Dermis blood vessel endothelial cell (primary cell): ENCODE data around the gene MXI1. TPM values are rescaled to one million over a fixed set of nuclear protein-coding genes. Genes with fewer than 3 reads are reported as not detected.

Source experiments
- DNase-seq: peaks from one replicate; pipeline ENCODE4 v3.0.0; 2010
- total RNA-seq: library from RNA; depleted of rRNA; stranded (reverse); fragments of >200 nt; gene quantifications from 2 replicates; pipeline ENCODE4 v1.2.3, GENCODE V29; 2014

MXI1 gene
- total RNA-seq, 1 donor from 2014 or later: 9.5 TPM

GRCh38 chr10:110278562-110279406 lies 71.4 kb downstream of the MXI1 start:
- no peak for DNase-seq

- peak; percentile 82 for DNase-seq
Measured at GRCh38 chr10:110279407-110279986, 72.1 kb downstream of the MXI1 start.

- DNase-seq: no peak
Measured at GRCh38 chr10:110284262-110284661, 76.9 kb downstream of the MXI1 start.

- DNase-seq: no peak
Measured at GRCh38 chr10:110285501-110285900, 78.1 kb downstream of the MXI1 start.

GRCh38 chr10:110286841-110287240 lies 79.4 kb downstream of the MXI1 start:
- DNase-seq: no peak

GRCh38 chr10:110296966-110297365 lies 89.6 kb downstream of the MXI1 start:
- no peak for DNase-seq

- DNase-seq: no peak
Measured at GRCh38 chr10:110300486-110300986, 93.1 kb downstream of the MXI1 start.

- no peak for DNase-seq
Measured at GRCh38 chr10:110303681-110304080, 96.3 kb downstream of the MXI1 start.

- no peak for DNase-seq
Measured at GRCh38 chr10:110304394-110304779, 97.0 kb downstream of the MXI1 start.

- peak; percentile 99 for DNase-seq
Measured at GRCh38 chr10:110304780-110305421, 97.5 kb downstream of the MXI1 start, which contains the start of gene SMNDC1. Gene SMNDC1 (minus strand): TSS chr10:110304920. CDS start chr10:110303587, 1,333 bp downstream.

GRCh38 chr10:110305767-110306451 lies 98.5 kb downstream of the MXI1 start:
- peak; percentile 97 for DNase-seq

GRCh38 chr10:110306452-110306768 lies 99.0 kb downstream of the MXI1 start:
- no peak for DNase-seq

- peak; percentile 70 for DNase-seq
Measured at GRCh38 chr10:110307805-110308204, 100.4 kb downstream of the MXI1 start.

GRCh38 chr10:110310741-110311140 lies 103.3 kb downstream of the MXI1 start:
- DNase-seq: peak; percentile 91

GRCh38 chr10:110311357-110311949 lies 104.0 kb downstream of the MXI1 start:
- peak; percentile 83 for DNase-seq

GRCh38 chr10:110312206-110312605 lies 104.8 kb downstream of the MXI1 start:
- no peak for DNase-seq

GRCh38 chr10:110313674-110314073 lies 106.3 kb downstream of the MXI1 start:
- DNase-seq: no peak

GRCh38 chr10:110317866-110318850 lies 110.8 kb downstream of the MXI1 start:
- DNase-seq: no peak

- DNase-seq: no peak
Measured at GRCh38 chr10:110321869-110322620, 114.6 kb downstream of the MXI1 start.

GRCh38 chr10:110323503-110323902 lies 116.1 kb downstream of the MXI1 start:
- DNase-seq: peak; percentile 22
